Measurements from ENCODE around the gene UBE2J2.

- no peak for TF ChIP-seq JUND (CRISPR knock-in tag; IDR thresholded peaks at IDR 0.05)
- no peak for TF ChIP-seq SAFB2 (CRISPR knock-in tag; IDR thresholded peaks at IDR 0.05; ENCODE audit: borderline replicate concordance, low read depth)
- no peak for TF ChIP-seq YY1 (IDR thresholded peaks at IDR 0.05; ENCODE audit: insufficient read depth, insufficient replicate concordance, low read depth, low read length)
- TF ChIP-seq, protein P1, sequence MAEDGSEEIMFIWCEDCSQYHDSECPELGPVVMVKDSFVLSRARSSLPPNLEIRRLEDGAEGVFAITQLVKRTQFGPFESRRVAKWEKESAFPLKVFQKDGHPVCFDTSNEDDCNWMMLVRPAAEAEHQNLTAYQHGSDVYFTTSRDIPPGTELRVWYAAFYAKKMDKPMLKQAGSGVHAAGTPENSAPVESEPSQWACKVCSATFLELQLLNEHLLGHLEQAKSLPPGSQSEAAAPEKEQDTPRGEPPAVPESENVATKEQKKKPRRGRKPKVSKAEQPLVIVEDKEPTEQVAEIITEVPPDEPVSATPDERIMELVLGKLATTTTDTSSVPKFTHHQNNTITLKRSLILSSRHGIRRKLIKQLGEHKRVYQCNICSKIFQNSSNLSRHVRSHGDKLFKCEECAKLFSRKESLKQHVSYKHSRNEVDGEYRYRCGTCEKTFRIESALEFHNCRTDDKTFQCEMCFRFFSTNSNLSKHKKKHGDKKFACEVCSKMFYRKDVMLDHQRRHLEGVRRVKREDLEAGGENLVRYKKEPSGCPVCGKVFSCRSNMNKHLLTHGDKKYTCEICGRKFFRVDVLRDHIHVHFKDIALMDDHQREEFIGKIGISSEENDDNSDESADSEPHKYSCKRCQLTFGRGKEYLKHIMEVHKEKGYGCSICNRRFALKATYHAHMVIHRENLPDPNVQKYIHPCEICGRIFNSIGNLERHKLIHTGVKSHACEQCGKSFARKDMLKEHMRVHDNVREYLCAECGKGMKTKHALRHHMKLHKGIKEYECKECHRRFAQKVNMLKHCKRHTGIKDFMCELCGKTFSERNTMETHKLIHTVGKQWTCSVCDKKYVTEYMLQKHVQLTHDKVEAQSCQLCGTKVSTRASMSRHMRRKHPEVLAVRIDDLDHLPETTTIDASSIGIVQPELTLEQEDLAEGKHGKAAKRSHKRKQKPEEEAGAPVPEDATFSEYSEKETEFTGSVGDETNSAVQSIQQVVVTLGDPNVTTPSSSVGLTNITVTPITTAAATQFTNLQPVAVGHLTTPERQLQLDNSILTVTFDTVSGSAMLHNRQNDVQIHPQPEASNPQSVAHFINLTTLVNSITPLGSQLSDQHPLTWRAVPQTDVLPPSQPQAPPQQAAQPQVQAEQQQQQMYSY (CRISPR knock-in tag; IDR thresholded peaks at IDR 0.05), result no peak
- TF ChIP-seq ZFP91 (CRISPR knock-in tag; IDR thresholded peaks at IDR 0.05; ENCODE audit: borderline replicate concordance), result no peak
- TF ChIP-seq ZNF749 (CRISPR knock-in tag; IDR thresholded peaks at IDR 0.05; ENCODE audit: borderline replicate concordance), result no peak
- no peak for TF ChIP-seq MEIS1 (CRISPR knock-in tag; IDR thresholded peaks at IDR 0.05; ENCODE audit: borderline replicate concordance)
- TF ChIP-seq FOXO4 (CRISPR knock-in tag; conservative IDR thresholded peaks at IDR 0.05), result no peak
These were observed 33.3 kb downstream of the UBE2J2 start for GRCh38 chr1:1240348-1240732.

All from HepG2 (cell line).